DOHH2 (cell line): ENCODE measurements around the gene LRMDA.

Experiments used
- EZH2phosphoT487 ChIP-seq: fragments of 200-600 bp; sonication (generic); IDR thresholded peaks from 2 replicates; pipeline ENCODE4 v1.6.1; 2017; ENCODE audit warnings: borderline replicate concordance, mild to moderate bottlenecking, antibody characterized with exemption, low read length, moderate library complexity, mixed read lengths
- TF ChIP-seq, protein P1 (sequence below): fragments of 200-600 bp; sonication (generic); IDR thresholded peaks from one replicate; pipeline ENCODE4 v1.5.1; 2014; ENCODE audit warnings: antibody characterized with exemption, mild to moderate bottlenecking, low read depth, low read length; ENCODE audit not compliant: poor library complexity, severe bottlenecking

DNA sequence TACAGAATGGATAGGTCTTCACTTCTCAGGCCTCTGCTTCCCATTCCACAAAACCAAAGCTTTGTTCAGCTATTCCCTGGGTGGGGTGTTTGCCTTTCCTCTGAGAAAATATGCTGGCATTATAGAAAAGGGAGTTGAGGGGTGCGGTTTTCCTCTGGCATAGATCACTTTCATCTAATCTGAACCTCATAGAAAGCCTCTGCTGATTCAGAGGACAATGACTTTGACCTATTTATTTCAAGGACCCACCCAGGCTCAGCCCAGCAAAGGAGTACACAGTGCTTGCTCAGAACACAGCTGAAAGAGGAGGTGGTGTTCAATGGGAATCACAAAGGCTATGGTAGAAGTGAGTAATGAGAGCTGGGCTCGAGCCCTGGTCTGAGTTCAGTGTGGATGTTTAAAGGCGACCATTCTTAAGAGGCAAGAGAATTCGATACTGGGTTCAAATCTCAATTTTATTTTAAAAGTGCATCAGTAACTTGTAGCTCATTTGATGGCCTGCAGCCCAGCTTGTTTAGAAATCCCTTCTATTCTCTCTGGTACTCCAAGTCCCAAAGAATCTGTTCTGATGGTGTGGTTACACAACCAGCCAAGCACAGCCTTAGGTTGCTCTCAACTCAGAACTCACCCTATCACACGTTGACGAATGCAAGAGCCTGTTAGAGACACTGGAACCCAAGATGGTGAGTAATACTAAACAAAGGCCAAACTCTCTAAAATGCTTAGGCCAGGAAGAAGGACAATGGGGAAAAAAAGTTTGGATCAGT, 1012.8 kb downstream of the LRMDA start:
- TF ChIP-seq, protein P1, sequence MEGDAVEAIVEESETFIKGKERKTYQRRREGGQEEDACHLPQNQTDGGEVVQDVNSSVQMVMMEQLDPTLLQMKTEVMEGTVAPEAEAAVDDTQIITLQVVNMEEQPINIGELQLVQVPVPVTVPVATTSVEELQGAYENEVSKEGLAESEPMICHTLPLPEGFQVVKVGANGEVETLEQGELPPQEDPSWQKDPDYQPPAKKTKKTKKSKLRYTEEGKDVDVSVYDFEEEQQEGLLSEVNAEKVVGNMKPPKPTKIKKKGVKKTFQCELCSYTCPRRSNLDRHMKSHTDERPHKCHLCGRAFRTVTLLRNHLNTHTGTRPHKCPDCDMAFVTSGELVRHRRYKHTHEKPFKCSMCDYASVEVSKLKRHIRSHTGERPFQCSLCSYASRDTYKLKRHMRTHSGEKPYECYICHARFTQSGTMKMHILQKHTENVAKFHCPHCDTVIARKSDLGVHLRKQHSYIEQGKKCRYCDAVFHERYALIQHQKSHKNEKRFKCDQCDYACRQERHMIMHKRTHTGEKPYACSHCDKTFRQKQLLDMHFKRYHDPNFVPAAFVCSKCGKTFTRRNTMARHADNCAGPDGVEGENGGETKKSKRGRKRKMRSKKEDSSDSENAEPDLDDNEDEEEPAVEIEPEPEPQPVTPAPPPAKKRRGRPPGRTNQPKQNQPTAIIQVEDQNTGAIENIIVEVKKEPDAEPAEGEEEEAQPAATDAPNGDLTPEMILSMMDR, result no peak
- TF ChIP-seq EZH2phosphoT487, result no peak
